ENCODE data around the gene R3HDML.
"Not testable (repeated sequence)": the region's sequence is repeated elsewhere in the genome, so short reads cannot be mapped to it uniquely, and the experiment has no call there.

The R3HDML gene

GRCh38 chr20:44328428-44328827 lies 8.4 kb upstream of the R3HDML start:
- no peak for DNase-seq

DNA sequence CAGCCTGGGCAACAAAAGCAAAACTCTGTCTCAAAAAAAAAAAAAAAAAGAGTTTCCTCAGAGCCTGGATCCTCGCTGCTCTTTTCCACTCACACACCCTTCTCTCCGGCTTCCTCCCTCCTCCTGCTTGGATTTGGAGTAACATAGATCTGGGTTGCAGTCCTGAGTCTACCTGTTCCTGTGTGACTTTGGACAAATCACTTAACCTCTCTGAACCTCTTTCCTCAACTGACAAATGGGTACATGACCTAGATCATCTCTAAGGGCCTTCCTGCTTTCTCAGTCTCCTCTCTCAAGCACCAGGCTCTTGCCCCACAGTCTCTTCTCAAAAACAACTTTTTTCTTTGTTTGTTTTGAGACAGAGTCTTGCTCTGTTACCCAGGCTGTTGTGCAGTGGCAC lies 5.6 kb upstream of the R3HDML start:
- no peak for DNase-seq

- peak; percentile 48 for DNase-seq
Measured at GRCh38 chr20:44334306-44334705, 2.5 kb upstream of the R3HDML start.

GRCh38 chr20:44334709-44335108 lies 2.1 kb upstream of the R3HDML start:
- no peak for DNase-seq

DNA sequence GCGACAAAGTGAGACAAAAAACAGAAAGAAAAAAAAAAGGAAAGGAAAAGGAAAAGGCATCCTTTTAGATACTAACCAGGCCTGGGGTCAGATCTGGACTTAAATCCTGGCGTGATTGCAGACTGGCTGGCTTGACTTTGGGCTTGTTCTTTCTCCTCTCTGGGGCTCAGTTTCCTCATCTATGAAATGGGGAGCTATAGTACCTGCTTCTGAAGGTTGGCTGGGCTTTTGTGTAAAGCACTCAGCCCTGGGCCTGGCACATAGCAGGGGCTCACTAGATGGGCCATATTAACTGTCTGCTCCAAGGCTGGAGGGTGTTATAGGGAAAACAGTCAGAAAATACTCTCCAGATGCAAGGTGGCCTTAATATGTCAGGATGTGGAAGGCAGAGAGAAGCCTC lies 1.2 kb upstream of the R3HDML start:
- DNase-seq, result no peak

GRCh38 chr20:44336086-44336485 lies 757 bp upstream of the R3HDML start:
- DNase-seq, result no peak

DNA sequence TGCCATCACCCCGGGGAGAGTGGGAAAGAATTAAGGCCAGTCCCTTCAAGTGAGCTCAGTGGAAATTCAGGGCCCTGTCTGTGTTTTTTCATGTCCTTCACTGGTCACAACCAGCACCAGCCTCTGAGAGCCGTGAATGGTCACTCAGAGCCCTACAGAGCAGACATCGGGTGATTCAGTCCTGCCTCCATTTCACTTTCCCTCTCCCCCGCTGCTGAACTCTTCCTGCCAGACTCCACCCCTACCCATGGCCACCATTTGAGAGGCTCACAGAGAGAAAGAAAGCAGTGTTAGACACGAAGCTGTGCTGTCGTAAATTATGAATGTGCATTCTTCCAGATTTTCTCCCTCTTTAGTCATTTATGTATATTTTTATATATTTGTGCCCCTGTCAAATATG lies 5.4 kb downstream of the R3HDML start:
- DNase-seq, result no peak

- no peak for DNase-seq
Measured at GRCh38 chr20:44343162-44343675, 6.4 kb downstream of the R3HDML start.

DNA sequence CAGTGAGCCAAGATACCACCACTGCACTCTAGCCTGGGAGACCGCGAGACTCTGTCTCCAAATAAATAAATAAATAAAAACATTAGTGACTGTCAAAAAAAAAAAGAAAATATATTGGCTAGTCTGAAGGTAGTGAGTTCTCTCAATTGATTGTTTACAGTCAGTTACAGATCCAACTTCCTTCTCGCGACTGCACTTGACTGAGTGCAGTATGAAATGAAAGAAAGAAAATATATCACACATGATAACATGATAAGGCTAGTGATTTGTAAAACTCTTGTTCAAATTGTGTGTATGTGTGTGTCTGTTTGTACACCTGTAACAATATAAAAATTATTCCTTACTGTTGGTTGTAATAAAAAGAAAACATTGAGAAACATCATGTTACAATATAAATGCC lies 7.9 kb downstream of the R3HDML start:
- no peak for DNase-seq

DNA sequence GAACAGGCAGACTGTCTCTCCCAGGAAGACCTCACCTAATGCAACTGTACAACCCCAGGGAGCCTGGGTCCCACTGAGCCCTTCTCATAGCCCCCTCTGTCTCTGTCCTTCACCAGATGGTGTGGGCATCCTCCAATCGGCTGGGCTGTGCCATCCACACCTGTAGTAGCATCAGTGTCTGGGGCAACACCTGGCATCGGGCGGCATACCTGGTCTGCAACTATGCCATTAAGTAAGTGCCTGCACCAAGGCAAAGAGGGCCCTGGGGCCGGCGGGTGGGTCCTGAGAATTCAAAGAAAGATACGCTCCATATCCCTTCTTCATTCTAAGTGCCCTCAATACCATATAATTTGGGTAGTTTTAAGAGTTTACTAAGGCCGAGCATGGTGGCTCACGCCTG lies 8.3 kb downstream of the R3HDML start:
- no peak for DNase-seq

DNA sequence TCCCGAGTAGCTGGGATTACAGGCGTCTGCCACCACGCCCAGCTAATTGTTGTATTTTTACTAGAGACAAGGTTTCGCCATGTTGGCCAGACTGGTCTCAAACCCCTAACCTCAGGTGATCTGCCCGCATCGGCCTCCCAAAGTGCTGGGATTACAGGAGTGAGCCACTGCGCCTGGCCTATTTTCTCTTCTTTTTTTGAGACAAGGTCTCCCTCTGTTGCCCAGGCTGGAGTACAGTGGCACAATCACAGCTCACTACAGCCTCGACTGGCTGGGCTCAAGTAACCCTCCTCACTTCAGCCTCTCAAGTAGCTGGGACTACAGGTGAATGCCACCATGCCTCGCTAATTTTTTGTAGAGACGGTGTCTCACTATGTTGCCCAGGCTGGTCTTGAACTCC lies 9.1 kb downstream of the R3HDML start:
- not testable (repeated sequence) for DNase-seq

DNA sequence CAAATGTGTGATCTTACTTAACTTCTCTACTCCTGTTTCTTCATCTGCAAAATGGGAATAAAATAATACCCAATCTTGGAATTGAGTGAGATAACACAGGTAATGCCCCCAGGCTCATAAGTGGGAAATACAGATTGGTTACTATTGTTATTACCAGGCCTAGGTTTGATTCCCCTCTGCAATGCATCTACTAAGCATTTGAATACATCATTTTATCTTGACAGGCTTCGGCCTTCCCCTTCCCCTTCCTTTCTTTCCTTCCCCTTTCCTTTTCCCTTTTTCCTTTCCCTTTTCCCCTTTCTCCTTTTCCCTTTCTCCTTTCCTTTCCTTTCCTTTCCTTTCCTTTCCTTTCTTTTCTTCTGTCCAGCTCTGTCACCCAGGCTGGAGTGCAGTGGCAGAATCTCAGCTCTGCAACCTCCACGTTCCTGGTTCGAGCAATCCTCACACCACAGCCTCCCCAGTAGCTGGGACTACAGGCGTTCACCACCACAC lies 11.4 kb downstream of the R3HDML start:
- DNase-seq, result no peak

GRCh38 chr20:44349349-44349748 lies 12.5 kb downstream of the R3HDML start:
- no peak for DNase-seq

- no peak for DNase-seq
Measured at GRCh38 chr20:44350567-44350966, 13.7 kb downstream of the R3HDML start.

DNA sequence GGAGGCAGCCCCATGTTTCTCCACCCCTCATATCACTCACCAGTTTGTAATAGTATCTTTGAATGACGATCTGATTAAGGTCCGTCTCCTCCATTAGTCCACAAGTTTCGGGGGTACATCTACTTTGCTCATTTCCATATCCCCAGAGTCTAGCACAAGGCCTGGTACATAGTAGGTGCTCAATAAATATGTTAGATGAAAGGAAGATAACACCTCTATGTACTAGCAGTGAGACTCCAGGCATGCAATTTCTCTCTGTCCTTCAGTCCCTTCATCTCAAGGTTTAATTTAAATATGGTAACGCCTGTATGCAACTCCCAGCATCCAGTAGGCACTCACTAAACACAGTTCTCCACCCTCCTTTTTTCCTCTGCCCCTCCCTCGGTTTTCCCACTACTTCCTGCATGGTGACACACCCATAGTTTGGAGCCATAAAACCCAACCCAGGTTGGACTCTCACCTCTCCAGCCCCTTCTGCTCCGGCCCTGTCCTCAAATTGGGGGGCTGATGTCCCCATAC lies 18.2 kb downstream of the R3HDML start:
- no peak for DNase-seq

DNA sequence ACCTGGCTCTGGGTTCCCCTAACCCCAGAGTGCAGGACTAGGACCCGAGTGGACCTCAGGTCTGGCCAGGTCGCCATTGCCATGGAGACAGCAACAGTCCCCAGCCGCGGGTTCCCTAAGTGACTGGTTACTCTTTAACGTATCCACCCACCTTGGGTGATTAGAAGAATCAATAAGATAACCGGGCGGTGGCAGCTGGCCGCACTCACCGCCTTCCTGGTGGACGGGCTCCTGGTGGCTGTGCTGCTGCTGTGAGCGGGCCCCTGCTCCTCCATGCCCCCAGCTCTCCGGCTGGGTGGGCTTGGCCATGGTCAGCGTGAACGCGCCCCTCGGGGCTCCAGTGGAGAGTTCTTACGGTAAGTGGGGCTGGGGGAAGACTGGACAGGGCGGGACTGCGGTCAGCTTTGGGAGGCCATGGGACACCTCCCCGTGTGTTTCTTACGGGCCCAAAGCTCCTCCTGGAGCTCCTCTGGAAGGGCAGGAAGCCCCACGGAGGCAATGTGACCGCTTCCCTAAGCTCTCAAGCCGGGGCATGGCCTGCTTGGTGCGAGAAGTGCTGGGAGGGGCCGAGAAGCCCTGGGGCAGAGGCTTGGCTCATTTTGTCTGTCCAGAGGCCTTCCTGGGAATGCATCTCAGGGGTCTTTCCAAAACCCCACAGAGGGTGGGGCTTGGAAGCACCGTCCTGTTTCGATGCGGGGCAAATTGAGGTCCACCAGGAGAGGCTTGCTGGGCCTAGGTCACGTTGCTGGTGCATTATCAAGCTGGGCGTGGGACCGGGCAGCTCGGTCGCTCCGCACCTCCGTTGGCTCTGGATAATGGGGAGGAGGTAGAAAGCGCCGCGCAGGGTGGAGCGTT lies 18.9 kb downstream of the R3HDML start, which contains the start of gene HNF4A:
Gene HNF4A, plus strand, starts transcription at position 202 of the 855 bp plus-strand sequence. Its CDS starts 106 bp downstream, at position 308.
- DNase-seq, result no peak

- no peak for DNase-seq
Measured at GRCh38 chr20:44356353-44356723, 19.5 kb downstream of the R3HDML start.

DNA sequence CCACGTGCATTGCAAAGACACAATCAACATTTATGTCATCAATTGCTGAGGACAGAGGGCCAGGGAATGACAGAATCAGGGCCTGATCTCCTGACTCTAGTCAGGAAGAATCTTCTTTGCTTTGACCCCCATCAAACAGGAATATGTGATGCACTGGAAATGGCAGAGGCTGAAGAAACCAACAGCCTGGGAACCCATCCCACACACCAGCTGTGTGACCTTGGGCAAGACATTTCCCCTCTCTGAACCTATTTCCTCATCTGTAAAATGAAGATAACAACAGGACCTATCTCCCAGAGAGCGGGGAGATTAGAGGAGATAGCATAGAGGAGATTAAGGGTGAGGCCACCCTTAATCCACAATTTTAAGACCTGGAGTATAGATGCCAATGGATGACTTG lies 20.2 kb downstream of the R3HDML start:
- DNase-seq, result no peak

DNA sequence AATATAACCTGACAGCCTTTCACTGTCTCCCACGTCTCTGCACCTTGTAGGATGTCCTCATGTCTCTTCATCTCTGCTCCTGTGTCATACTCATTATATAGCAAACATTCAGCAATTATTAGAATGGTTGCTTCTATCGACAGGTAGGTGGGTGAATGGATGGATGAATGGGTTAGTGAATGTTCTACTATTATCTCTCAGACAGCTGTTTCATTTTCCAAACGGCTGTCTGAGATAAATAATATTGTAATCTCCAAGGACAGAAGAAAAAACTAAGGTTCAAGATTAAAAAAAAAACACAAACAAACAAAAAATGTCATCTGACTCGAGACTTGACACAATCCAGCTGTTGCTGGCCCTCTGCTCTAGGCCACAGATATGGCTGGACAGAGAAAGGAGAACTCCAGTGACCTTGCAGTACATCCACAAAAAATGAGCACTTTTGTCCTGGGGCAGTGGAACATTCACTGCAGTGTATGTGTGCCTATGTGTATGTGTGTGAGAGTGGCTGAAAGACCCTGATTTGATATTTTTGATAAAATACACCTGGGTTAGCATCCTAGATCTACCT lies 20.8 kb downstream of the R3HDML start:
- no peak for DNase-seq

DNA sequence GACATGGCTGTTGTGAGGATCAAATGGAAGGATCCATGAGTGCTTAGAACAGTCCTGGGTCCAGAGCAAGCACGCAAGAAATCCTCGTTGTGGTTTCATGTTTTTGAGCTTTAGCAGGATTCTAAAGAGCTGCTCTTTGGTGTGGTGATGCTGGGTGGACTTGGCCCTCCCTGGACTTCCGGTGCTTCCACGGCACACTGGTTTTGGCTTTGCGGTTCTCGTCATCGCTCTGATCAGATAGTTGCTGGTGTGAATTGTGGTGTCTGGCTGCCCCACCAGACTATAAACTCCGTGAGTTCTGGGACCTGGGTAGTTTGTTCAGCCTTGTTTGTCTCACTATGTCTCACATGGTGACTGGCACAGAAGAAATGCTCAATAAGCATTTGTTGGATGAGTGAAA lies 21.9 kb downstream of the R3HDML start:
- DNase-seq, result no peak

DNA sequence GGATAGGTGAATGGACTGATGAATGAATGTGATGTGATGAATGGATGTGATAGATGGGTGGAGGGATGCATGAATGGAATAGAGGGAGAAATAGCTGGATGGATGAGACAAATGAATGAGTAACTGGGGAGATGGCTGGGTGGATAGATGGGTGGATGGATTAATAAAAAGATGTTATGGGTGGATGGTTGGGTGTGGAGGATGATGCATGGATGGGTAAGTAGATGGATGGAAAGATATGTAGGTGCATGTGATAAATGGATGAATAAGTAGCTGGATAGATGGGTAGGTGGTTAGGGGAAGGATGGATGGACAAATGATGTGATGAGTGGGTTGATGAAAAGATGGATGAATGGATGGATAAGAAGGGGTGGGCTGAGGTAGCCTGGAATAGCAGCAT lies 23.4 kb downstream of the R3HDML start:
- no peak for DNase-seq

DNA sequence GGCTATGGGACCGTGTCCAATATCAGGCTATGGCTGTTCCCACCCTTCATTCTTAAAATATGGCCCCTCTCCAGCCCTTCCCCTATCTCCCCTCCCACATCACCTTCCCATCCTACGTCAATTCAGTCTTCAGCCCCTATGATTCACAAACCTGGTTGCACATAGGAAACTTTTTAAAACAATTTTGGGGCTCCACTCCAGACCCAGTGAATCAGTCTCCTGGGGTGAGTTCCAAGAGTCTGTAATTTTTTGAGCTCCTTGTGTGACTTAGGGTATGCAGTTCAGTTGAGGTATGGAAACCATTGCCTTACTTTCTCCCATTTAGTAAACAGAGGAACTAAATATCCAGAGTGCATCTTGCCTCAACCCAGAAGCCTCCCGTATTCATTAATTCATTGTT lies 24.2 kb downstream of the R3HDML start:
- DNase-seq, result no peak

DNA sequence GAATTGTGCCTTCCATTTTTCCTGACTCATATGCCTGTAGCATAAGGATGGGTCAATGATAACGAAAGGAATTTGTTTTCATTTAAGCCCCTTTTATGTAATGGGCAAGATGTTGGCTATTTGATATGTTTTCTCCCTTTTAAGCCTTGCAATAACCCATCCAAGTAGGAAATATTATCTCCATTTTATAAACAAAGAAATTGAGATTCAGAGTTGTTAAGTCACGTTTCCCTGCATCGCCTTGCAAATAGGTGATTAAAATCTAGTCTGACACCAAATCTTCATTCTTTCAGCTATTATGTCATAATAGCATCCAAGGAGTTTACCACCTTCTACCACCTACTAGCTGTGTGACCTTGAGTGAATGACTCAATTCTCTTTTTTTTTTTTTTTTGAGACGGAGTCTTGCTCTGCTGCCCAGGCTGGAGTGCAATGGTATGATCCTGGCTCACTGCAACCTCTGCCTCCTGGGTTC lies 25.7 kb downstream of the R3HDML start:
- DNase-seq, result no peak

DNA sequence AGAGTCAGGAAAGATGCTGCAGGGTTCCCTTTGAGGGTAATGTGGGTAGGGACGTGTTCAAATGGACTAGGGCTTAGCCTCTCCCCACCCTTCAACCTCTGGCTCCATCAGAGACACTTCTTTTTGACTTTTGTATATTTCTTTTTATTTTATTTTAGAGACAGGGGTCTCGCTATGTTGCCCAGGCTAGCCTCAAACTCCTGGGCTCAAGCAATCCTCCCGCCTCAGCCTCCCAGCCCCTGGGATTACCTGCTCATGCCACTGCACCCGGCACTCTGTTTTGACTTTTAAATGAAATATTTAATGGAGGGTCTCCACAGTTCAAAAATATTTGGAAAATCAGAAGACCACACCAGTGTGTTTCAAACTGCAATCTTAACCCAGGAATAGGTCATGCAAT lies 27.2 kb downstream of the R3HDML start:
- no peak for DNase-seq

Data from femur (tissue), 1 donor.